NB4 (cell line): ENCODE data around the gene VWA3B.
"Not testable (repeated sequence)": the region's sequence is repeated elsewhere in the genome, so short reads cannot be mapped to it uniquely, and the experiment has no call there.

Experiments
- DNase-seq: peaks from one replicate; pipeline ENCODE4 v3.0.0; 2010; ENCODE audit warnings: low read depth
- H3K4me3 ChIP-seq: one replicate; pipeline ENCODE4 v1.5.1; 2011; ENCODE audit warnings: mild to moderate bottlenecking, low read depth, low read length, moderate library complexity
- CTCF ChIP-seq: IDR thresholded peaks from one replicate; pipeline ENCODE4 v1.5.1; 2012; ENCODE audit warnings: low read depth, low read length
- MAX ChIP-seq: IDR thresholded peaks from 2 replicates; pipeline ENCODE4 v1.6.1; 2011; ENCODE audit warnings: low read depth, low read length
- MYC ChIP-seq: IDR thresholded peaks from 2 replicates; pipeline ENCODE4 v1.6.1; 2011; ENCODE audit warnings: low read depth, low read length
- POLR2A ChIP-seq: IDR thresholded peaks from 2 replicates; pipeline ENCODE4 v1.6.1; 2011; ENCODE audit warnings: mild to moderate bottlenecking; ENCODE audit not compliant: insufficient read length; ENCODE audit errors: extremely low read depth

The VWA3B gene

GRCh38 chr2:98297817-98298682, 211.1 kb downstream of the VWA3B start:
- TF ChIP-seq POLR2A, result no peak
- no peak for TF ChIP-seq MAX
- TF ChIP-seq MYC, result no peak
- peak; percentile 8 for TF ChIP-seq CTCF
- no peak overlapping the region for H3K4me3 ChIP-seq
- DNase-seq, result no peak

- TF ChIP-seq MAX, result no peak
- no peak for TF ChIP-seq CTCF
- no peak for TF ChIP-seq MYC
- no peak for TF ChIP-seq POLR2A
- no peak for DNase-seq
- no peak overlapping the region for H3K4me3 ChIP-seq
Observed at GRCh38 chr2:98298683-98299164, 211.8 kb downstream of the VWA3B start.

GRCh38 chr2:98299211-98299905, 212.4 kb downstream of the VWA3B start:
- TF ChIP-seq MYC (no peak), MAX (no peak), CTCF (no peak), POLR2A (no peak)
- DNase-seq, result no peak
- H3K4me3 ChIP-seq, result no peak overlapping the region

GRCh38 chr2:98300141-98300874, 213.3 kb downstream of the VWA3B start:
- H3K4me3 ChIP-seq, result no peak overlapping the region
- DNase-seq, result no peak
- TF ChIP-seq CTCF (no peak), POLR2A (no peak), MAX (no peak)

GRCh38 chr2:98301469-98301868, 214.5 kb downstream of the VWA3B start:
- H3K4me3 ChIP-seq, result no peak overlapping the region
- DNase-seq, result no peak
- TF ChIP-seq MYC, result no peak
- no peak for TF ChIP-seq POLR2A
- no peak for TF ChIP-seq MAX
- TF ChIP-seq CTCF, result no peak

- H3K4me3 ChIP-seq, DNase-seq: not testable (repeated sequence)
Observed at GRCh38 chr2:98307131-98307696, 220.2 kb downstream of the VWA3B start.
